Trophoblast cell (in vitro differentiated cells and primary cell): ENCODE data around the gene VAPB.

Source experiments
- DNase-seq, 2 donors: peaks; one replicate each; pipeline ENCODE4 v3.0.0-alpha.2; 2016
- H2AFZ ChIP-seq: 2 replicates; pipeline ENCODE4 v1.6.1; 2013; ENCODE audit warnings: low read length, moderate library complexity, mild to moderate bottlenecking; ENCODE audit not compliant: insufficient read depth, poor library complexity
- H2AK5ac ChIP-seq: 2 replicates; pipeline ENCODE4 v1.6.1; 2013; ENCODE audit warnings: mild to moderate bottlenecking, low read length
- H2BK120ac ChIP-seq: 2 replicates; pipeline ENCODE4 v1.6.1; 2013; ENCODE audit warnings: low read length, mild to moderate bottlenecking, moderate library complexity; ENCODE audit not compliant: insufficient read depth, poor library complexity
- H2BK12ac ChIP-seq: 2 replicates; pipeline ENCODE4 v1.6.1; 2013; ENCODE audit warnings: mild to moderate bottlenecking, low read length, moderate library complexity
- H2BK5ac ChIP-seq: 2 replicates; pipeline ENCODE4 v1.6.1; 2013; ENCODE audit warnings: low read length, low read depth, moderate library complexity, mild to moderate bottlenecking; ENCODE audit not compliant: poor library complexity
- H3K14ac ChIP-seq: 2 replicates; pipeline ENCODE4 v1.6.1; 2013; ENCODE audit warnings: mild to moderate bottlenecking, low read length
- H3K18ac ChIP-seq: 2 replicates; pipeline ENCODE4 v1.6.1; 2013; ENCODE audit warnings: mild to moderate bottlenecking, low read length
- H3K23ac ChIP-seq: 2 replicates; pipeline ENCODE4 v1.6.1; 2013; ENCODE audit warnings: low read length
- H3K27ac ChIP-seq: 2 replicates; pipeline ENCODE4 v1.5.1; 2013; ENCODE audit warnings: low read depth, mild to moderate bottlenecking, inconsistent platforms, low read length, moderate library complexity
- H3K27me3 ChIP-seq: 2 replicates; pipeline ENCODE4 v1.6.1; 2013; ENCODE audit warnings: inconsistent platforms, mild to moderate bottlenecking, low read length, moderate library complexity; ENCODE audit not compliant: insufficient read depth
- H3K36me3 ChIP-seq, 2 experiments: 1 replicate in 1 of 2; 2 replicates in 1 of 2; pipeline ENCODE4 v1.6.1; 2013; ENCODE audit warnings: low read length in 2 of 2, mild to moderate bottlenecking in 2 of 2, moderate library complexity in 1 of 2; ENCODE audit not compliant: insufficient read depth in 2 of 2, control insufficient read depth in 1 of 2
- H3K4ac ChIP-seq: 2 replicates; pipeline ENCODE4 v1.6.1; 2013; ENCODE audit warnings: low read depth, mild to moderate bottlenecking, low read length, moderate library complexity
- H3K4me1 ChIP-seq, 2 experiments: 1 replicate in 1 of 2; 2 replicates in 1 of 2; pipeline ENCODE4 v1.6.1; 2013; ENCODE audit warnings: low read length in 2 of 2, mild to moderate bottlenecking in 2 of 2, moderate library complexity in 1 of 2; ENCODE audit not compliant: insufficient read depth in 2 of 2, control insufficient read depth in 1 of 2
- H3K4me2 ChIP-seq: 2 replicates; pipeline ENCODE4 v1.6.1; 2013; ENCODE audit warnings: inconsistent platforms, mild to moderate bottlenecking, low read length, moderate library complexity
- H3K4me3 ChIP-seq: 2 replicates; pipeline ENCODE4 v1.5.1; 2013; ENCODE audit warnings: mild to moderate bottlenecking, low read depth, low read length, inconsistent platforms
- H3K79me1 ChIP-seq: one replicate; pipeline ENCODE4 v1.6.1; 2013; ENCODE audit warnings: low read length
- H3K79me2 ChIP-seq: 2 replicates; pipeline ENCODE4 v1.6.1; 2013; ENCODE audit warnings: low read length, mild to moderate bottlenecking; ENCODE audit not compliant: control insufficient read depth, insufficient read depth, poor library complexity
- H3K9ac ChIP-seq: 2 replicates; pipeline ENCODE4 v1.6.1; 2013; ENCODE audit warnings: mild to moderate bottlenecking, low read length
- H3K9me3 ChIP-seq: 2 replicates; pipeline ENCODE4 v1.6.1; 2013; ENCODE audit warnings: low read depth, mild to moderate bottlenecking, control low read depth, inconsistent platforms, low read length; ENCODE audit not compliant: insufficient read depth
- H4K12ac ChIP-seq: 2 replicates; pipeline ENCODE4 v1.6.1; 2013; ENCODE audit warnings: low read depth, mild to moderate bottlenecking, low read length, moderate library complexity
- H4K8ac ChIP-seq: 2 replicates; pipeline ENCODE4 v1.6.1; 2013; ENCODE audit warnings: low read depth, mild to moderate bottlenecking, low read length, moderate library complexity
- H4K91ac ChIP-seq: one replicate; pipeline ENCODE4 v1.6.1; 2013; ENCODE audit warnings: low read depth, mild to moderate bottlenecking, low read length, moderate library complexity
- WGBS: extraction: QIAGEN DNeasy Blood & Tissue Kit; methylation state at CpG from one replicate; pipeline ENCODE4 v1.1.7; 2013; ENCODE audit warnings: missing lambda C conversion rate; ENCODE audit not compliant: insufficient read length, insufficient coverage; ENCODE audit errors: extremely low coverage; 5-methylcytosine and 5-hydroxymethylcytosine counted together

The VAPB gene

DNA sequence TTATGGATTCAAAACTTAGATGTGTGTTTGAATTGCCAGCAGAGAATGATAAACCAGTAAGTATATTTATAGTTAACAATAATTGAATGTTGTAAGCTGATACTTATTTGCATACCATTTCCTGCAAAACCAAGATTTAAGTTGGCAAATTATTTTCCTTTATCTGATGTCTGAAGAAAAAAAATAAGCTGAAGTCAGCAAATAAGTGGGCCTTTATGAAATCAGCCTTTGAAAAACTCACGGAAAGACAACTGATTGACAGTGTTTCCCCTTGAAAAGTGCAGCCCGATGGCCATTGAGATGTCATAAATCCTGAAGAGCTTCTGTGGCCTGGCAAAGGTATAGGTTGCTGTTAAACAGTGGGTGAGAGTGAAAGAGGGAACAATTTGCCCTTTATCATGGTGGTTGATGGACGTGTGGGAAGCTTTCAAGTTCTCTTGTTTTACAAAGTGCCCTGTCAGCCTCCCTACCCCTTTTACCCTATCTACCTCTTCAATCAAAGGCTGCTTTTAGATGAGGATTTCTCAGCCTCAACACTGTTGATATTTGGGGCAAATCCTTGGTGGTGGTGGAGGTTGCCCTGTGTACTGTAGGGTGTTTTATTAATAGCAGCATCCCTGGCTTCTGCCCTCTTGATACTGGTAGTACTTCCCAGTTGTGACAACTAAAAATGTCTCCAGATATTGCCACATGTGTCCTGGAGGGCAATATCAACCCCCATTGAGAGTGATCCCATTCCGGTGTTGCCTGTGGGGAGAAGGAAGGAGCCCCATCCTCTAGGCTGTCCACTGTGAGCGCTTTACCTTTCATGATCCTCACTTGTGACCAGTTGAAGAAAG, 50.2 kb downstream of the VAPB start:
- H4K91ac ChIP-seq = no peak overlapping the region
- peaks cover 7 to 13% of the 10 kb centered on the region in 2 experiments for H3K36me3 ChIP-seq
- no peak overlapping the region for H2AFZ ChIP-seq
- no peak overlapping the region for H3K14ac ChIP-seq
- no peak overlapping the region for H3K18ac ChIP-seq
- H2BK5ac ChIP-seq = no peak overlapping the region
- no peak overlapping the region for H4K8ac ChIP-seq
- H3K27ac ChIP-seq = no peak overlapping the region
- H2BK120ac ChIP-seq = no peak overlapping the region
- WGBS = no CpG with 5 or more reads among the region's 5 CpGs
- H4K12ac ChIP-seq = no peak overlapping the region
- no peak overlapping the region for H3K4ac ChIP-seq
- no peak overlapping the region for H2AK5ac ChIP-seq
- H3K4me2 ChIP-seq = no peak overlapping the region
- H3K79me2 ChIP-seq = no peaks in the 10 kb centered on the region
- no peaks in the 10 kb centered on the region for H3K27me3 ChIP-seq
- DNase-seq = no peak
- no peak overlapping the region for H3K9ac ChIP-seq
- H3K4me1 ChIP-seq = peaks cover 0 to 3% of the 10 kb centered on the region in 2 experiments
- no peak overlapping the region for H3K23ac ChIP-seq
- no peak overlapping the region for H2BK12ac ChIP-seq
- H3K79me1 ChIP-seq = no peaks in the 10 kb centered on the region
- H3K9me3 ChIP-seq = no peaks in the 10 kb centered on the region
- no peak overlapping the region for H3K4me3 ChIP-seq

DNA sequence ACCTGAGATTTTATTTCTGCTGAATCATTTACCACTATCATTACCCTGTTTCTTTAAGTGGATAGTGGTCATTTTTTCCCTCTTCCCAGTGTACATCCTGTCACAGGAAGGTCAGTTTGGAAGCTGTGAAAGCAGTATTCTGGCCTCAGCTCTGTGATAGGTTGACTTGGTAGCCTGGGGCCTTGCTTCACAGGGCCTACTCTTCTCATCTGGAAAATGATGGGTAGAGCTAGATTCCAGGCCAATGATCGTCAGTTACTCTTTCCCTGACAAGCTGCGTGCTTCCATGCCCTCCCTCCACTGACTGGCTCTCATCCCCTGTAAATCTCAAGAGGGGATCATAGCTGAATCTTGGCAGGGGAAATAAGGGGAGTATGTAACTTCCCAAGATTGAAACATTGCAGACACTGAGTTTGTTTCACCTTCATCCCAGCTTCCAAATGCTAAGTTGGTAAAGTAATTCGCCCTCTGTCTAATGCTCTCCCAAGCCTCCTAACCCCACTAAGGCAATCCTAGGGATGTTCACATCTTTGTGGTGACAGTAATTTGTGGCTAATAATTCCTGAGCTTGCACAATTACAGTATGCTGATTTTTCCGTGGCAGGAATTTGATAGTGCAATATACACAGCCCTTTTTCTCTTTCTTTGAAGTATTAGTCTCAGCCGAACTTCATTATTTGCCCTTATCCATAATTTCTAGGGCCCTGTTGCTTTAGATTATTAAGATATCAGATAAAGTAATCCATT, 51.2 kb downstream of the VAPB start:
- no peaks in the 10 kb centered on the region for H3K79me1 ChIP-seq
- no peak overlapping the region for H4K12ac ChIP-seq
- H3K79me2 ChIP-seq = no peaks in the 10 kb centered on the region
- H2BK120ac ChIP-seq = no peak overlapping the region
- H2AFZ ChIP-seq = no peak overlapping the region
- H3K27me3 ChIP-seq = no peaks in the 10 kb centered on the region
- no peak overlapping the region for H3K27ac ChIP-seq
- no peak overlapping the region for H2BK12ac ChIP-seq
- no peak overlapping the region for H3K4me3 ChIP-seq
- no peaks in the 10 kb centered on the region for H3K9me3 ChIP-seq
- no peak overlapping the region for H3K18ac ChIP-seq
- no peak overlapping the region for H2BK5ac ChIP-seq
- no CpG with 5 or more reads among the region's 5 CpGs for WGBS
- no peak overlapping the region for H3K9ac ChIP-seq
- H4K8ac ChIP-seq = no peak overlapping the region
- no peak overlapping the region for H3K23ac ChIP-seq
- no peak overlapping the region for H4K91ac ChIP-seq
- peaks cover 12 to 19% of the 10 kb centered on the region in 2 experiments for H3K36me3 ChIP-seq
- H3K14ac ChIP-seq = no peak overlapping the region
- no peak overlapping the region for H2AK5ac ChIP-seq
- no peak for DNase-seq
- H3K4me2 ChIP-seq = no peak overlapping the region
- peaks cover 0 to 3% of the 10 kb centered on the region in 2 experiments for H3K4me1 ChIP-seq
- H3K4ac ChIP-seq = no peak overlapping the region

DNA sequence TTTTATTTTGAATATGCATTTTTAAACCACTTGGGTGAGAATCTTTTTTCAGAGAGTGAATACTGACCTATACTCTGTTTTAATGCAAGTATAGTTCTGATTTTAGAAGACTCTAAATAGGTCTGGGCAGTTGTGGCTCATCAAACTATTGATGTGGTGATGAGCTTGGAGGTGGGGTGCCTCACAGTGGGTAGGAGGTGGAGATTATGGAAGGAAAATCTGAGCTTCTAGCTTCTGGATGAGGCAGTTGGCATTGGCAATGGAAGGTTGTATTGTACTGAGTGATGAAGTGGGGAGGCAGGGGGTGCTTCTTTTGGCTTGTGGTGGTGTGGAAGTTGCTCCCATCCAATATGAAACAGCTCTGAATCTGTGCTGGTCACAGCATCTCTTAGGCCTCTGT, 52.7 kb downstream of the VAPB start:
- DNase-seq = no peak
- H3K14ac ChIP-seq = no peak overlapping the region
- no peak overlapping the region for H3K4me2 ChIP-seq
- H3K79me2 ChIP-seq = no peaks in the 10 kb centered on the region
- no peak overlapping the region for H3K9ac ChIP-seq
- no peak overlapping the region for H4K8ac ChIP-seq
- H4K91ac ChIP-seq = no peak overlapping the region
- no peak overlapping the region for H2BK120ac ChIP-seq
- H3K4me1 ChIP-seq = peaks cover 0 to 3% of the 10 kb centered on the region in 2 experiments
- no peak overlapping the region for H3K18ac ChIP-seq
- no peak overlapping the region for H2BK12ac ChIP-seq
- H3K23ac ChIP-seq = no peak overlapping the region
- no peak overlapping the region for H3K4ac ChIP-seq
- no peak overlapping the region for H2AFZ ChIP-seq
- H3K9me3 ChIP-seq = no peaks in the 10 kb centered on the region
- H4K12ac ChIP-seq = no peak overlapping the region
- no peak overlapping the region for H3K27ac ChIP-seq
- no peak overlapping the region for H2AK5ac ChIP-seq
- H2BK5ac ChIP-seq = no peak overlapping the region
- H3K4me3 ChIP-seq = no peak overlapping the region
- peaks cover 15 to 26% of the 10 kb centered on the region in 2 experiments for H3K36me3 ChIP-seq
- no peaks in the 10 kb centered on the region for H3K79me1 ChIP-seq
- H3K27me3 ChIP-seq = no peaks in the 10 kb centered on the region

GRCh38 chr20:58444746-58445255, 55.8 kb downstream of the VAPB start:
- no peak overlapping the region for H3K23ac ChIP-seq
- H3K4ac ChIP-seq = no peak overlapping the region
- H2BK5ac ChIP-seq = no peak overlapping the region
- no peaks in the 10 kb centered on the region for H3K79me1 ChIP-seq
- DNase-seq = no peak
- no peak overlapping the region for H2AK5ac ChIP-seq
- H3K79me2 ChIP-seq = no peaks in the 10 kb centered on the region
- no peak overlapping the region for H3K18ac ChIP-seq
- no peak overlapping the region for H3K4me2 ChIP-seq
- H3K36me3 ChIP-seq = peaks cover 18 to 25% of the 10 kb centered on the region in 2 experiments
- no CpG with 5 or more reads among the region's 5 CpGs for WGBS
- H4K91ac ChIP-seq = no peak overlapping the region
- H3K14ac ChIP-seq = no peak overlapping the region
- no peak overlapping the region for H3K9ac ChIP-seq
- no peaks in the 10 kb centered on the region for H3K27me3 ChIP-seq
- H3K27ac ChIP-seq = no peak overlapping the region
- H3K9me3 ChIP-seq = no peaks in the 10 kb centered on the region
- H4K12ac ChIP-seq = no peak overlapping the region
- H2AFZ ChIP-seq = no peak overlapping the region
- no peak overlapping the region for H3K4me3 ChIP-seq
- no peak overlapping the region for H2BK120ac ChIP-seq
- H4K8ac ChIP-seq = no peak overlapping the region
- no peak overlapping the region for H2BK12ac ChIP-seq
- no peaks in the 10 kb centered on the region for H3K4me1 ChIP-seq
